Coronary artery (tissue), 2 donors: Measurements from ENCODE around the gene MMP15.
"Not testable (repeated sequence)": the region's sequence is repeated elsewhere in the genome, so short reads cannot be mapped to it uniquely, and the experiment has no call there.

ENCODE experiments used
- DNase-seq: peaks from one replicate; pipeline ENCODE4 v3.0.0-alpha.2; 2017; ENCODE audit warnings: low spot score
- H3K27ac ChIP-seq, 2 donors: fragments of 200-600 bp; sonication (generic); one replicate each; pipeline ENCODE4 v1.5.1; 2016 to 2019
- H3K4me3 ChIP-seq: fragments of 200-600 bp; sonication (generic); 2 replicates; pipeline ENCODE4 v1.5.1; 2016; ENCODE audit warnings: mild to moderate bottlenecking, moderate library complexity
- TF ChIP-seq, protein P1 (sequence below): fragments of 200-600 bp; sonication (generic); IDR thresholded peaks from one replicate; pipeline ENCODE4 v1.5.1; 2019; ENCODE audit warnings: antibody characterized with exemption

The MMP15 gene

GRCh38 chr16:58094791-58095574, 69.4 kb downstream of the MMP15 start:
- TF ChIP-seq, protein P1, sequence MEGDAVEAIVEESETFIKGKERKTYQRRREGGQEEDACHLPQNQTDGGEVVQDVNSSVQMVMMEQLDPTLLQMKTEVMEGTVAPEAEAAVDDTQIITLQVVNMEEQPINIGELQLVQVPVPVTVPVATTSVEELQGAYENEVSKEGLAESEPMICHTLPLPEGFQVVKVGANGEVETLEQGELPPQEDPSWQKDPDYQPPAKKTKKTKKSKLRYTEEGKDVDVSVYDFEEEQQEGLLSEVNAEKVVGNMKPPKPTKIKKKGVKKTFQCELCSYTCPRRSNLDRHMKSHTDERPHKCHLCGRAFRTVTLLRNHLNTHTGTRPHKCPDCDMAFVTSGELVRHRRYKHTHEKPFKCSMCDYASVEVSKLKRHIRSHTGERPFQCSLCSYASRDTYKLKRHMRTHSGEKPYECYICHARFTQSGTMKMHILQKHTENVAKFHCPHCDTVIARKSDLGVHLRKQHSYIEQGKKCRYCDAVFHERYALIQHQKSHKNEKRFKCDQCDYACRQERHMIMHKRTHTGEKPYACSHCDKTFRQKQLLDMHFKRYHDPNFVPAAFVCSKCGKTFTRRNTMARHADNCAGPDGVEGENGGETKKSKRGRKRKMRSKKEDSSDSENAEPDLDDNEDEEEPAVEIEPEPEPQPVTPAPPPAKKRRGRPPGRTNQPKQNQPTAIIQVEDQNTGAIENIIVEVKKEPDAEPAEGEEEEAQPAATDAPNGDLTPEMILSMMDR = no peak
- Histone ChIP-seq H3K27ac (no peak overlapping the region), H3K4me3 (no peak overlapping the region)
- DNase-seq = no peak

GRCh38 chr16:58095575-58095960, 70.0 kb downstream of the MMP15 start:
- H3K27ac ChIP-seq, H3K4me3 ChIP-seq, DNase-seq: not testable (repeated sequence)

DNA sequence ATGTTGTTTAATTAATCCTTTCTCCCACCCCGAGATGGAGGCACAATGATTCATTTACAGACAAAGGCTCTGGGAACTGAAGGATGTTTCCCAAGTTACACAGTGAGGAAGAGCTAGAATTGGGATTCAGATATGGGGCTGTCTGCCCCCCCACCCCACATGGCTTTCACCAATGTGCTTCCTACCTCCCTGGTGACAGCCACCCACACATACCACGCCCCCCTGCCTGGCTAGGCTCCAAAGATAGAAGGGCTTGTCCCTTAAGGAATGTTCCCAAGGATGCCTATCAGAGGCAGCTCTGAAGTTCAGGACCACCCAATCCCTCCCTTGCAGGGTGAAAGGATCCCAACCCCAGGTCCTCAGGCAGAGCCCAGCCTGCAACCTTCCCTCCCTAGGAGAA, 70.7 kb downstream of the MMP15 start:
- TF ChIP-seq, protein P1 = no peak
- H3K27ac ChIP-seq = no peak overlapping the region
- DNase-seq = no peak
- no peak overlapping the region for H3K4me3 ChIP-seq
